Measurements from ENCODE around the gene CADM4. TPM values are rescaled to one million over a fixed set of nuclear protein-coding genes. Genes with fewer than 3 reads are reported as not detected.
"Not testable (repeated sequence)": the region's sequence is repeated elsewhere in the genome, so short reads cannot be mapped to it uniquely, and the experiment has no call there.

Gene CADM4
- under 1 TPM; 0.36 to 0.43 TPM for total RNA-seq

DNA sequence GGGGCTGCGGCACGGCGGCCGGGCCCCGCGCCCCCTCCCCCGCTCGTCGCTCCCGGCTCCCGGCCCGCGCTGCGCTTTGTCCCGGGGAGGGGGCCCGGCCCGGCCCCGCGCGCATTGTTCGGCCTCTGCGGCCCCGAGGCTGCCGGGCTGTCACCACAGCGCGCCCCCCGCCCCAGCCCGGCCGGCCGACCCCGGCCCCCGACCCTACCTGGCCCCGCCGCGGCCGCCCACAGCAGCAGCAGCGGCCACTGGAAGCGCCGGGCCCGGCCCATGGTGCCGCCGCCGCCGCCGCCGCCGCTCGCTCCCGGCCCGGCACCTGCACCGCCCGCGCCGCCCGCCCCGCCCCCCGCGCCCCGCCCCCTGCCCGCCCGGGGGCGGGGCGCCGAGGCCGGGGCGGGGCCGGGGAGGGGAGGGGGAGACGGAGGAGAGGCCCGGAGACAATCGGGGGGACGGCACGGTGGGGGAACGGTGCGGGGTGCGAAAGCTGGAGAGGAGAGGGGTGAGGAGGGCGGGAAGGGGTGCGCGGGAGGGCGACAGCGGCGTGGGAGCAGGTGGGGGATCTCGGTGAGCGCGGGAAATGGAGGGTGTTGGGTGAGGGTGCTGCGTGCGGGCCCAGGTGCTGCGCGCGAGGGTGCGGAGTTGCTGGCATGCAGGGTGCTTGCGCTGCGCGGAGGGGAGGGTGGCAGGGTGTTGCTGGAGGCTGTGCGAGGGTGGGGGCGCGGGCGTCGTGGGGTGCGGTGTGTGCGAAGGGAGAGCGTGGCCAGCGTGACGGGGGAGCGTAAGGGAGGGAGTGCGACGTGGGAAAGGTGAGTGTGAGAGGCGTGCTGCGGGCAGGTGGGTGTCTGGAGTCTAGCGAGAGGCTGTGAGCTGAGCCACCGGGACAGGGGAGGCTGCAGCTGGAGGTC is at the start of gene CADM4:
CADM4 (minus strand) TSS at position 332 of the 905 bp plus-strand sequence; CDS start at position 272, 60 bp downstream.
- Mint-ChIP-seq H3K4me3 (peak within 1 kb of the TSS; percentile 75), H3K4me1 (peaks cover 11% of the 10 kb centered on the region), H3K9me3 (no peaks in the 10 kb centered on the region), H3K27me3 (peaks cover 45% of the 10 kb centered on the region), H3K27ac (peak within 1 kb of the TSS; percentile 65), H3K36me3 (no peaks in the 10 kb centered on the region)
- POLR2A ChIA-PET, result no interaction called here
- peak; percentile 73 for ATAC-seq (ENCODE audit: low read depth)
- peak; percentile 67 for DNase-seq

DNA sequence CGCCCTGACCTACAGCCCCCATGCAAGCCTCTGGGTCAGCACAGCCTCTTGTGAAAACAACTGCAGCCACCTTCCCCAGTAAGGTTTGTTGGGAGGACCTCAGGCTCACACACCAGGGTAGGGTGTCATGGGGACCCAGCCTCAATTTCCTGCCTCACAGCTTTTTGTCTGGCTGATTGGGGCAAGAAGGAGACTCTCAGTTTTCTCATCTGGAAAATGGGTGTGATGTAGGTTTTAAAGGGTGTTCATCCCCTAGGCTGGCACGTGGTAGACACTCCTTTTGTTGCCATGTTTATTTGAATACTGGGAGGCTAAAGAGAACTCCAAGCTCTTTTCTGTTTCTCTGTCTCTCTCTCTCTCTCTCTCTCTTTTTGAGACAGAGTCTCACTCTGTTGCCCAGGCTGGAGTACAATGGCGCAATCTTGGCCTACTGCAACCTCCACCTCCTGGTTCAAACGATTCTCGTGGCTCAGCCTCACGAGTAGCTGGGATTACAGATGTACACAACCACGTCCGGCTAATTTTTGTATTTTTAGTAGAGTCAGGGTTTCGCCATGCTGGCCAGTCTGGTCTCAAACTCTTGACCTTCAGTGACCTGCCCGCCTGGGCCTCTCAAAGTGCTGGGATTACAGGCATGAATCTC is 48.5 kb upstream of the CADM4 start:
- POLR2A ChIA-PET, result no interaction called here
- ATAC-seq (ENCODE audit: low read depth) (no peak), DNase-seq (no peak)
- Mint-ChIP-seq H3K27ac (no peak overlapping the region), H3K36me3 (no peaks in the 10 kb centered on the region), H3K4me1 (no peaks in the 10 kb centered on the region), H3K4me3 (no peak overlapping the region), H3K27me3 (peaks cover 6% of the 10 kb centered on the region), H3K9me3 (peaks cover 16% of the 10 kb centered on the region)

GRCh38 chr19:43687660-43687997 is 48.0 kb upstream of the CADM4 start:
- DNase-seq (no peak), ATAC-seq (ENCODE audit: low read depth) (no peak)
- Mint-ChIP-seq H3K4me3 (no peak overlapping the region), H3K27me3 (peaks cover 3% of the 10 kb centered on the region), H3K4me1 (no peaks in the 10 kb centered on the region), H3K36me3 (no peaks in the 10 kb centered on the region), H3K27ac (no peak overlapping the region), H3K9me3 (peaks cover 12% of the 10 kb centered on the region)
- POLR2A ChIA-PET, result interaction anchor here (1.0 kb wide), 1 partner anchor 19 kb away, joined by 6 read pairs; no protein-coding TSS in a partner anchor

DNA sequence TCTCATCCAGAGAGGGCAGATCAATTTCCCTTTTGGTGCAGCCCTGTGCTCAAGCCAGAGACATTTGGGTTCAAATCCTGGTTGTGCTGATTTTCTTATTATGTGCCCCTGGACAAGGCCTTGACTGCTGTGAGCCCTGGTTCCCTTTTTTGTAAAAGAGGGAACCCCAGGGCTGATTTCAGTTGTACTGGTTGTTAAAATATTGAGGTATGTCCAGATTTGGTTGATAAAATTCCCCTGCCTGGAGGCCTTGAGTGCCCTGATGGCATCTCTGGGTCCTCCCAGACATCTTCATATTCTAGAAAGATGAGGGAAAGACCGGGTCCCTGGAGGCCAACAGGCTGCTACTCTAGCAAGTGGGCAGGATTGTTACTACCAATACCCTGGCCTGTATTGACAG is 44.7 kb upstream of the CADM4 start:
- ATAC-seq (ENCODE audit: low read depth) (no peak), DNase-seq (no peak)
- Mint-ChIP-seq H3K36me3 (no peaks in the 10 kb centered on the region), H3K27me3 (peaks cover 3% of the 10 kb centered on the region), H3K27ac (no peak overlapping the region), H3K4me3 (no peak overlapping the region), H3K9me3 (no peaks in the 10 kb centered on the region), H3K4me1 (no peaks in the 10 kb centered on the region)
- POLR2A ChIA-PET, result no interaction called here

- no peaks in the 10 kb centered on the region for H3K9me3 Mint-ChIP-seq
- no peak overlapping the region for H3K27ac Mint-ChIP-seq
- DNase-seq (no peak), ATAC-seq (ENCODE audit: low read depth) (no peak)
- H3K36me3 Mint-ChIP-seq, result no peaks in the 10 kb centered on the region
- no peak overlapping the region for H3K4me3 Mint-ChIP-seq
- H3K27me3 Mint-ChIP-seq, result peaks cover 3% of the 10 kb centered on the region
- H3K4me1 Mint-ChIP-seq, result no peaks in the 10 kb centered on the region
- POLR2A ChIA-PET, result no interaction called here
Measured at GRCh38 chr19:43683905-43684304, 44.3 kb upstream of the CADM4 start.

DNA sequence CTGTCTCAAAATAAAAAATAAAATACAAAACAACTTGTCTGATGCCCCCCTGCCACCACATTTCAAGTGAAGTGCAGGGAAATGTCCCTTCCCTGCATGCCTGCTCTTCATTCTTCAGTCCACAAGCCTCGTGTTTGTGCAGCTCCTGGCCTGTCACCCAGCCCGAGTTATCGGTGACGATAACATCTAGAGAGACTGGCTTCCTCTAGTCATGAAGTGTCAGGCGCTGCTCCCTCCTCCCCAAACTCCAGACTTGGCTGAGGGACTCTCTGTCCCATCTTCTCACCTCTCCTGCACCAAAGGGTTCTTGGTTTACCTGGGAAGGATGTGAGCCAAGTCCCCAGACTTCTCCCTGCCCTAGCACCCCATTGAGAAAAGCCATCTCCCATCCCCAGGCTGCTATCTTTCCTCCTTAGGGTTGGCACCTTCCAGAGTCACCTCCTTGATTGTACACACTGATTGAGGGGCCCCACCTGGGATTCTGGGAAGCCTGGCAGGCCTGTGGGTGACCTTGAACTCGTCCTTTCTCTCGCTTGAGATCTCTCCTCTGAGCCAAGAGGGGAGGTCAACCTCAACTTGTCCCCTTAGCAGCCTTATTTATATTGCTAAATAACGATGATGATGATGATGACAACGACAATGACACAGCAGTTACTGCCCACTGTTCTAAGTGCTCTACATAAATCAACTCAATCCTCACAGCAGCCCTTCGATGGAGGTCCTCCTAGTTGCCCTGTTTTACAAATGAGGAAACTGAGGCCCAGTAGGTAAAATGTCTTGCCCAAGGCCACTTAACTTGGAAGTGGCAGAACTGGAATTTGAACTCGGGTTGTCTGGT is 43.4 kb upstream of the CADM4 start:
- Mint-ChIP-seq H3K4me1 (no peaks in the 10 kb centered on the region), H3K9me3 (no peaks in the 10 kb centered on the region), H3K27me3 (peaks cover 3% of the 10 kb centered on the region), H3K4me3 (no peak overlapping the region), H3K27ac (no peak overlapping the region), H3K36me3 (no peaks in the 10 kb centered on the region)
- POLR2A ChIA-PET, result interaction anchor here (0.7 kb wide), 1 partner anchor 14 kb away, joined by 3 read pairs; no protein-coding TSS in a partner anchor
- DNase-seq (no peak), ATAC-seq (ENCODE audit: low read depth) (no peak)

GRCh38 chr19:43682269-43682668 is 42.6 kb upstream of the CADM4 start:
- not testable (repeated sequence) for H3K27ac Mint-ChIP-seq; H3K27me3 Mint-ChIP-seq; H3K4me3 Mint-ChIP-seq; DNase-seq; H3K4me1 Mint-ChIP-seq; H3K36me3 Mint-ChIP-seq; H3K9me3 Mint-ChIP-seq; ATAC-seq (ENCODE audit: low read depth)
- POLR2A ChIA-PET, result interaction anchor here (0.7 kb wide), 1 partner anchor 14 kb away, joined by 3 read pairs; no protein-coding TSS in a partner anchor

DNA sequence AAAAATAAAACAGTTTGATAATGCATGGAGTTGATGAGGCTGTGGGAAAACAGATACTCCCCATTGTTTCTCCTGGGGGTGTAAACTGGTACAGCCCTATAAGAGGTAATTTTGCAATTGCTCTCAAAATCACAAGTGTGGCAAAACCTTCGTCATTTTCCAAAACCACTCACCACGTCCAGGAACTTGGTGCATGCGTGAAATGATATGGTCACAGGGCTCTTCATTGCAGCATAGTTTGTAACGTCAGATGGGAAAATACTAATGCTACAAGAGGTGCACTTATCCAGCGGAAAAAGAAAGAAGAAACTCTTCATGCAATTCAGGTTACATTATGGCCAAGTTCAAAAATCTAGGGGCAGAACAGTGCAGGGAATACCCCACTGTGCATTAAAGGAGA is 42.2 kb upstream of the CADM4 start:
- POLR2A ChIA-PET, result no interaction called here
- H3K4me1 Mint-ChIP-seq, result no peaks in the 10 kb centered on the region
- DNase-seq (no peak), ATAC-seq (ENCODE audit: low read depth) (no peak)
- no peak overlapping the region for H3K27ac Mint-ChIP-seq
- peaks cover 3% of the 10 kb centered on the region for H3K27me3 Mint-ChIP-seq
- no peaks in the 10 kb centered on the region for H3K36me3 Mint-ChIP-seq
- no peaks in the 10 kb centered on the region for H3K9me3 Mint-ChIP-seq
- no peak overlapping the region for H3K4me3 Mint-ChIP-seq

GRCh38 chr19:43678512-43679261 is 39.0 kb upstream of the CADM4 start:
- peaks cover 10% of the 10 kb centered on the region for H3K4me1 Mint-ChIP-seq
- no peaks in the 10 kb centered on the region for H3K36me3 Mint-ChIP-seq
- no peak overlapping the region for H3K27ac Mint-ChIP-seq
- no peaks in the 10 kb centered on the region for H3K9me3 Mint-ChIP-seq
- POLR2A ChIA-PET, result interaction anchor here (0.7 to 1.2 kb wide), 2 partner anchors 9 to 10 kb away, joined by 3 to 4 read pairs; partner anchors contain the start of gene PLAUR
- no peak overlapping the region for H3K4me3 Mint-ChIP-seq
- DNase-seq (no peak), ATAC-seq (ENCODE audit: low read depth) (no peak)
- H3K27me3 Mint-ChIP-seq, result peaks cover 2% of the 10 kb centered on the region

GRCh38 chr19:43675906-43676305 is 36.3 kb upstream of the CADM4 start:
- Mint-ChIP-seq H3K27me3 (peaks cover 2% of the 10 kb centered on the region), H3K9me3 (no peaks in the 10 kb centered on the region), H3K27ac (peak overlapping the region; percentile 85), H3K4me3 (peak overlapping the region; percentile 22), H3K36me3 (no peaks in the 10 kb centered on the region), H3K4me1 (peaks cover 10% of the 10 kb centered on the region)
- POLR2A ChIA-PET, result no interaction called here
- DNase-seq (no peak), ATAC-seq (ENCODE audit: low read depth) (no peak)

GRCh38 chr19:43675269-43675879 is 35.7 kb upstream of the CADM4 start:
- H3K4me3 Mint-ChIP-seq, result peak overlapping the region; percentile 53
- H3K4me1 Mint-ChIP-seq, result peaks cover 11% of the 10 kb centered on the region
- POLR2A ChIA-PET, result interaction anchor here (0.6 to 1.3 kb wide), 2 partner anchors 79 to 1216 kb away, joined by 3 read pairs; partner anchors contain the start of gene SMG9
- peak; percentile 65 for ATAC-seq (ENCODE audit: low read depth)
- H3K27me3 Mint-ChIP-seq, result peaks cover 2% of the 10 kb centered on the region
- peak overlapping the region; percentile 85 for H3K27ac Mint-ChIP-seq
- no peaks in the 10 kb centered on the region for H3K36me3 Mint-ChIP-seq
- no peak for DNase-seq
- H3K9me3 Mint-ChIP-seq, result no peaks in the 10 kb centered on the region

DNA sequence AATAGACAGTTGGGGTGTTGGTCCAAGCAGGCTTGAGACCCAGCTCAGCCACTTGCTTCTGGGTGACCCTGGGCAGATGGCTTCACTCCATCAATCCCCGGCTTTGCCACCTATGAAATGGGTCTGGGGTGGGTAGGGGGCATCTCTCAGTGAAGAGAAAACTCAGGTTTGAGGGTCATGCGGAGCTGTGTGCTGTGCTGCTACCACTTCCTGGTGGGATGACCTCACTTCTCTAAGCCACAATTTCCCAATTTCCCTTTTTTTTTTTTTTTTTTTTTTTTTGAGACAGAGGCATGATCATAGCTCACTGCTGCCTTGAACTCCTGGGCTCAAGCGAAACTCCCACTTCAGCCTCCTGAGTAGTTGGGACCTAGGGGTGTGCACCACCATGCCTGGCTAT is 34.9 kb upstream of the CADM4 start:
- POLR2A ChIA-PET, result interaction anchor here (0.6 to 1.3 kb wide), 2 partner anchors 80 to 1217 kb away, joined by 3 read pairs; partner anchors contain the start of gene SMG9
- ATAC-seq (ENCODE audit: low read depth), result no peak
- Mint-ChIP-seq H3K4me3 (no peak overlapping the region), H3K36me3 (no peaks in the 10 kb centered on the region), H3K27ac (no peak overlapping the region), H3K9me3 (no peaks in the 10 kb centered on the region), H3K4me1 (peaks cover 14% of the 10 kb centered on the region), H3K27me3 (peaks cover 5% of the 10 kb centered on the region)
- no peak for DNase-seq
